IMR-90 (cell line): Measurements from ENCODE around the gene ATG3. TPM values are rescaled to one million over a fixed set of nuclear protein-coding genes. Genes with fewer than 3 reads are reported as not detected.

Source experiments
- ATAC-seq: fragments of 200-7000 bp; cut with Tn5 transposase; 2 replicates; pipeline ENCODE4 v1.9.1; 2020; ENCODE audit warnings: low read depth, mild to moderate bottlenecking, moderate library complexity
- BruUV-seq: library from RNA; stranded (reverse); fragments of 400-500 nt; replicated peaks from 2 replicates; lab custom pipeline; 2021; lab: Mats Ljungman, UMichigan
- CTCF ChIA-PET: fragments of 300-600 bp; formaldehyde crosslinking; extraction: SDS; loops from one replicate; lab custom pipeline; 2021; ENCODE audit warnings: antibody characterized with exemption; lab: Yijun Ruan, JAX
- POLR2A ChIA-PET: fragments of 300-600 bp; sonication (Branson Sonifier 250); formaldehyde crosslinking; loops from one replicate; lab custom pipeline; 2022; ENCODE audit warnings: antibody characterized with exemption; ENCODE audit not compliant: unreplicated experiment; lab: Charles Lee
- DNase-seq: peaks from one replicate; pipeline ENCODE4 v3.0.0; 2013
- H2AFZ ChIP-seq: replicated peaks from 2 replicates; pipeline ENCODE3; 2013; ENCODE audit warnings: low read length, mild to moderate bottlenecking; ENCODE audit not compliant: poor library complexity
- H2AK5ac ChIP-seq: 2 replicates; pipeline ENCODE4 v1.6.1; 2013; ENCODE audit warnings: low read depth, low read length, inconsistent platforms
- H2AK9ac ChIP-seq: replicated peaks from 2 replicates; pipeline ENCODE3; 2013; ENCODE audit warnings: mild to moderate bottlenecking, low read depth, low read length, moderate library complexity; ENCODE audit not compliant: poor library complexity
- H2BK120ac ChIP-seq: 2 replicates; pipeline ENCODE4 v1.6.1; 2013; ENCODE audit warnings: low read depth, low read length, inconsistent platforms
- H2BK15ac ChIP-seq: 3 replicates; pipeline ENCODE4 v1.6.1; 2013; ENCODE audit warnings: low read depth, low read length, inconsistent platforms
- H2BK20ac ChIP-seq: 2 replicates; pipeline ENCODE4 v1.6.1; 2013; ENCODE audit warnings: low read depth, mild to moderate bottlenecking, inconsistent platforms, low read length, moderate library complexity
- H2BK5ac ChIP-seq: 2 replicates; pipeline ENCODE4 v1.6.1; 2013; ENCODE audit warnings: mild to moderate bottlenecking, low read depth, low read length, inconsistent platforms; ENCODE audit not compliant: poor library complexity, severe bottlenecking
- H3K14ac ChIP-seq: replicated peaks from 2 replicates; pipeline ENCODE4 v1.6.1; 2013; ENCODE audit warnings: low read depth, low read length, inconsistent platforms
- H3K18ac ChIP-seq: 2 replicates; pipeline ENCODE4 v1.6.1; 2013; ENCODE audit warnings: low read depth, low read length, control low read depth
- H3K23ac ChIP-seq: 2 replicates; pipeline ENCODE4 v1.6.1; 2013; ENCODE audit warnings: low read depth, low read length, inconsistent platforms
- H3K27ac ChIP-seq: 2 replicates; pipeline ENCODE4 v1.5.1; 2013; ENCODE audit warnings: mild to moderate bottlenecking, control low read depth, low read length; ENCODE audit not compliant: insufficient read depth
- H3K27me3 ChIP-seq: 2 replicates; pipeline ENCODE4 v1.6.1; 2013; ENCODE audit warnings: low read length; ENCODE audit not compliant: control insufficient read depth, insufficient read depth
- H3K36me3 ChIP-seq: 2 replicates; pipeline ENCODE4 v1.6.1; 2013; ENCODE audit warnings: low read length, mixed read lengths; ENCODE audit not compliant: control insufficient read depth, insufficient read depth
- H3K4ac ChIP-seq: 2 replicates; pipeline ENCODE4 v1.6.1; 2013; ENCODE audit warnings: low read depth, low read length, inconsistent platforms
- H3K4me1 ChIP-seq: 2 replicates; pipeline ENCODE4 v1.6.1; 2013; ENCODE audit warnings: low read length, mixed read lengths; ENCODE audit not compliant: control insufficient read depth, insufficient read depth
- H3K4me2 ChIP-seq: 2 replicates; pipeline ENCODE4 v1.6.1; 2013; ENCODE audit warnings: low read depth, mild to moderate bottlenecking, control low read depth, low read length, moderate library complexity
- H3K4me3 ChIP-seq: 2 replicates; pipeline ENCODE4 v1.5.1; 2013; ENCODE audit warnings: low read depth, mild to moderate bottlenecking, control low read depth, low read length, moderate library complexity; ENCODE audit not compliant: insufficient read depth
- H3K56ac ChIP-seq: 2 replicates; pipeline ENCODE4 v1.6.1; 2013; ENCODE audit warnings: low read length, inconsistent platforms; ENCODE audit not compliant: insufficient read depth; ENCODE audit errors: extremely low read depth
- H3K79me1 ChIP-seq, 2 experiments: 2 replicates each; pipeline ENCODE4 v1.6.1; 2013; ENCODE audit warnings: low read length in 2 of 2, inconsistent platforms in 1 of 2, low read depth in 1 of 2
- H3K9ac ChIP-seq: 2 replicates; pipeline ENCODE4 v1.6.1; 2013; ENCODE audit warnings: low read depth, low read length, control low read depth
- H3K9me1 ChIP-seq: 2 replicates; pipeline ENCODE4 v1.6.1; 2013; ENCODE audit warnings: low read length, inconsistent platforms; ENCODE audit not compliant: insufficient read depth
- H3K9me3 ChIP-seq: 2 replicates; pipeline ENCODE4 v1.6.1; 2013; ENCODE audit warnings: low read length; ENCODE audit not compliant: control insufficient read depth, insufficient read depth
- H4K20me1 ChIP-seq: 2 replicates; pipeline ENCODE4 v1.6.1; 2013; ENCODE audit warnings: low read length, inconsistent platforms; ENCODE audit not compliant: insufficient read depth
- H4K5ac ChIP-seq: 2 replicates; pipeline ENCODE4 v1.6.1; 2013; ENCODE audit warnings: mild to moderate bottlenecking, low read depth, low read length, control low read depth
- H4K8ac ChIP-seq, 2 experiments: 2 replicates each; pipeline ENCODE4 v1.6.1; 2013; ENCODE audit warnings: low read depth in 2 of 2, low read length in 2 of 2, control low read depth in 1 of 2, inconsistent platforms in 1 of 2
- H4K91ac ChIP-seq: 2 replicates; pipeline ENCODE4 v1.6.1; 2013; ENCODE audit warnings: low read depth, low read length, inconsistent platforms; ENCODE audit not compliant: insufficient read depth
- CEBPB ChIP-seq: IDR thresholded peaks from 2 replicates; pipeline ENCODE4 v1.6.1; 2012; ENCODE audit warnings: low read depth, low read length, improper control_type of control experiment
- POLR2A ChIP-seq: IDR thresholded peaks from 2 replicates; pipeline ENCODE4 v1.6.1; 2012; ENCODE audit warnings: mild to moderate bottlenecking, low read depth, low read length
- dilution Hi-C: fragments of 300-500 bp; cut with HindIII; formaldehyde crosslinking; loops from one replicate; pipeline ENCODE4 v1.14.3; 2018; ENCODE audit warnings: low sequenced_read_pairs; ENCODE audit not compliant: unreplicated experiment
- in situ Hi-C: fragments of 300-500 bp; cut with MboI; formaldehyde crosslinking; loops from 3 replicates; pipeline ENCODE4 v1.14.3; 2019; ENCODE audit warnings: low sequenced_read_pairs, inconsistent platforms, mixed read lengths
- intact Hi-C: fragments of 100-400 bp; cut with micrococcal nuclease; formaldehyde crosslinking; loops from 2 replicates; pipeline ENCODE4 v1.10.0; 2022
- polyA plus RNA-seq, 3 experiments: library from polyadenylated mRNA; depleted of rRNA; stranded (reverse); fragments of >200 nt; gene quantifications; 2 replicates each; pipeline ENCODE4 v1.2.3, GENCODE V29; 2012; ENCODE audit warnings: low replicate concordance in 1 of 3
- total RNA-seq: library from RNA; depleted of rRNA; stranded (reverse); fragments of >200 nt; gene quantifications from 2 replicates; pipeline ENCODE4 v1.2.3, GENCODE V29; 2012

ATG3 gene
- total and polyA plus RNA-seq, 2 of the 4 experiments (the other 2 are of a cell fraction), result 30.8 to 31.7 TPM

DNA sequence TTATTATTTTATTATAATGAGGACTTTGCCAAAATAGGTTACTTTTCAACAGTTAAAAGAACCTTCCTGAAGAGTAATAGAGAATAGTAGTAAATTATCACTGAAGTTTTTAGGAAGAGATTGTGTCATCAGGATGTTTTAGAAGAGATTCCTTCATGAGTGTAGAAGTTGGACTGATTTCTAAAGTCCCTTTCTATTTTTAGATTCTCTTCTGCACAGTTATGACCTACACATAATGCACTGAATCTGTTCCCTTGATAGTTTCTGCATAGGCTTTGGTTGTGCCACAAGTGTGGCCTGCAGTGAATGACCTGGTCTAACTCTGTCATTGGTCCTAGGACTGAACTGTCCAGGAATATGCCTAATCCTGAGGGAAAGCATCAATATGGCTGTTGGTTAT lies 24.0 kb upstream of the ATG3 start:
- peaks cover 2% of the 10 kb centered on the region; the same call in 1 of the 2 replicates for H3K4me1 ChIP-seq
- no peak overlapping the region for H3K27ac ChIP-seq
- peak; percentile 62 for ATAC-seq
- H3K9me1 ChIP-seq, result no peaks in the 10 kb centered on the region; the same call in 1 of the 2 replicates
- H3K4me2 ChIP-seq, result no peak overlapping the region
- no peaks in the 10 kb centered on the region for H3K79me1 ChIP-seq
- no peaks in the 10 kb centered on the region for H4K20me1 ChIP-seq
- intact Hi-C loops, result loop anchor here (10.0 kb wide), 1 partner anchor 149 kb away; no protein-coding TSS in a partner anchor
- in situ Hi-C loops, result loop anchor here (10.0 kb wide), 1 partner anchor 399 kb away; no protein-coding TSS in a partner anchor
- TF ChIP-seq POLR2A, result no peak
- TF ChIP-seq CEBPB, result 0 out of 2 replicates have a peak, but pooled peaks have one; percentile 31
- no peak overlapping the region for H3K56ac ChIP-seq
- no peak overlapping the region for H2BK120ac ChIP-seq
- H3K14ac ChIP-seq, result no peak overlapping the region
- no peak overlapping the region for H4K5ac ChIP-seq
- no peak overlapping the region for H2BK15ac ChIP-seq
- H3K36me3 ChIP-seq, result peaks cover 7% of the 10 kb centered on the region
- H3K23ac ChIP-seq, result no peak overlapping the region
- no peaks in the 10 kb centered on the region for H3K27me3 ChIP-seq
- H2AK5ac ChIP-seq, result no peak overlapping the region
- H3K4me3 ChIP-seq, result no peak overlapping the region
- H3K9ac ChIP-seq, result no peak overlapping the region
- peak; percentile 43 for DNase-seq
- H3K18ac ChIP-seq, result no peak overlapping the region
- no peak overlapping the region for H4K8ac ChIP-seq
- no peaks in the 10 kb centered on the region for H3K9me3 ChIP-seq
- no peak overlapping the region for H2AFZ ChIP-seq
- no peak overlapping the region for H2BK20ac ChIP-seq
- H2AK9ac ChIP-seq, result no peak overlapping the region
- no peak overlapping the region for H4K91ac ChIP-seq
- H3K4ac ChIP-seq, result no peak overlapping the region
- POLR2A ChIA-PET, result no interaction called here
- no peak overlapping the region for H2BK5ac ChIP-seq
- no TSS peak for BruUV-seq
- CTCF ChIA-PET, result no interaction called here
- dilution Hi-C loops, result loop anchor here (25.0 kb wide), 1 partner anchor 402 kb away; the partner anchor contains the start of genes CD200R1 and GTPBP8
